GM18505 (cell line): ENCODE measurements around the gene SLC8A1.

Experiments
- ATAC-seq: cut with Tn5 transposase; IDR thresholded peaks from one replicate; pipeline ENCODE4 v1.9.1; 2021; ENCODE audit not compliant: unreplicated experiment
- POLR2A ChIP-seq: IDR thresholded peaks from 4 replicates; pipeline ENCODE4 v1.6.1; 2011; ENCODE audit warnings: borderline replicate concordance; ENCODE audit not compliant: insufficient read depth, insufficient read length; ENCODE audit errors: extremely low read depth

SLC8A1 gene

GRCh38 chr2:40428439-40428838 lies 23.5 kb downstream of the SLC8A1 start:
- TF ChIP-seq POLR2A = no peak
- no peak for ATAC-seq

- no peak for ATAC-seq
- no peak for TF ChIP-seq POLR2A
These were observed 30.1 kb downstream of the SLC8A1 start for GRCh38 chr2:40421631-40422297.

- no peak for ATAC-seq
- no peak for TF ChIP-seq POLR2A
These were observed 31.4 kb downstream of the SLC8A1 start for GRCh38 chr2:40420478-40420877.

GRCh38 chr2:40419364-40419762 lies 32.5 kb downstream of the SLC8A1 start:
- no peak for TF ChIP-seq POLR2A
- no peak for ATAC-seq

- no peak for TF ChIP-seq POLR2A
- ATAC-seq = no peak
These were observed 33.1 kb downstream of the SLC8A1 start for GRCh38 chr2:40418614-40419363.

GRCh38 chr2:40416486-40416885 lies 35.4 kb downstream of the SLC8A1 start:
- ATAC-seq = no peak
- TF ChIP-seq POLR2A = no peak

GRCh38 chr2:40415391-40415790 lies 36.5 kb downstream of the SLC8A1 start:
- ATAC-seq = no peak
- TF ChIP-seq POLR2A = no peak

GRCh38 chr2:40412456-40412855 lies 39.4 kb downstream of the SLC8A1 start:
- ATAC-seq = no peak
- no peak for TF ChIP-seq POLR2A

- no peak for ATAC-seq
- no peak for TF ChIP-seq POLR2A
These were observed 41.2 kb downstream of the SLC8A1 start for GRCh38 chr2:40410695-40411094.

- ATAC-seq = no peak
- TF ChIP-seq POLR2A = no peak
These were observed 42.2 kb downstream of the SLC8A1 start for GRCh38 chr2:40409734-40410133.

- ATAC-seq = no peak
- TF ChIP-seq POLR2A = no peak
These were observed 45.2 kb downstream of the SLC8A1 start for GRCh38 chr2:40406485-40407289.

GRCh38 chr2:40405465-40405864 lies 46.4 kb downstream of the SLC8A1 start:
- ATAC-seq = no peak
- no peak for TF ChIP-seq POLR2A

- ATAC-seq = no peak
- TF ChIP-seq POLR2A = no peak
These were observed 47.4 kb downstream of the SLC8A1 start for GRCh38 chr2:40404517-40404916.
